ENCODE results near the gene TOM1L2. TPM values are rescaled to one million over a fixed set of nuclear protein-coding genes. Genes with fewer than 3 reads are reported as not detected.
A peak's percentile ranks its signal among the peaks of the same experiment; 100 is the strongest.

TOM1L2 gene
- total RNA-seq, 1 experiment from 2014 or later, result 8.8 TPM

- DNase-seq (ENCODE audit: low spot score), result peak; percentile 96
Measured at GRCh38 chr17:17836250-17836817, 135.9 kb downstream of the TOM1L2 start.

GRCh38 chr17:17835415-17836249 is 136.6 kb downstream of the TOM1L2 start:
- DNase-seq (ENCODE audit: low spot score), result no peak

- DNase-seq (ENCODE audit: low spot score), result no peak
Measured at GRCh38 chr17:17834974-17835373, 137.2 kb downstream of the TOM1L2 start.

- DNase-seq (ENCODE audit: low spot score), result no peak
Measured at GRCh38 chr17:17833658-17834357, 138.4 kb downstream of the TOM1L2 start.

DNA sequence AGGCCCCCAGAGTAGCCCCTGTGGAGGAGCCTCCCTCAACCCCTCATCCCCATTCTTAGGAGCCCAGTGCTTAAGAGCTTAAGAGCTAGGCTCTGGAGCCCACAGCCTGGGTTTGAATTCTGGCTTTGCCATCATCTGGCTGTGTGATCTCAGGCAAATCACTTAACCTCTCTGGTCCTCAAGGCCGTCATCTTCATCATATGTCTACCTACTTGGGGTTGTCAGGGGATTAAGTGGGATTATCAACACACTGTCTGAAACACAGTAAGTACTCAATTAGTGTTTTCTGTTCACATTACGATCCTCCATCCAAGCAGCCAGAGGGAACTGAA is 140.2 kb downstream of the TOM1L2 start:
- no peak for DNase-seq (ENCODE audit: low spot score)

DNA sequence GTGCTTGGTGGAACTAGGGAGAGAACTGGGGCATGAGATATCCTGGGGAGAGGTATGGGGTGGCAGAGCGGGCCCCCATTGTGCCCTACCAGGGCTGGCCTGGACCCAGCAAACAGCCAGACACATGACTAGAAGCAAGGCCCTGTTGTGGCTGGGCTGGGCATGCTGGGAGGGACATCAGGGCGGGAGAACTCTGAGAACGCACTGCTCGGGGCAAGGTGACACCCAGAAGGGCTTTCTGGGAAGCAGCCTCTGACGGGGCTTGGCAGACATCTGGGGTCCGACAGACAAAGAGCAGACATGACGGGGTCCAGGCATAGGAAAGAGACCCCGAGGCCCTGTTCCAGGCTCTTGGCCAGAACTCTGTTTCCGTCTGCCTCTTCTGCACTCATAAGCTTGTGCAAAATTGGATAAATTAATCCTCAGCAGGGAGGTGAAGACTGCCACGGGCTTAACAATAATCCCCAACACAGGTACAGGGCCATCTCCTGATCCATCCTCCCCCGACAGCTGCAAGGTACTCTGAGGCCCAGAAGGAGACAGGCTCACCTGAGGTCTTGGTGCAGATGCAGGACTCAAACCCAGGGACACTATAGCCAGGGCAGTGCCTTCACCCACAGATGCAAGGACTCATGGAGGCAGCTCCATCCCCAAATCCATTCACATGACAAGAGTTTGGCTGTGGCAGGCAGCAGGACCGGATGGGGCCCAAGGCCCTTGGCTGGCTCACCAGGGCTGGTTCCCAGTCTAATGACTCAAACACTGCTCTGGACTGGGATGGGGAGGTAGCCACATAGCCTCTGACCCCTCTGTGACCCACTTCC is 140.8 kb downstream of the TOM1L2 start:
- DNase-seq (ENCODE audit: low spot score), result no peak

DNA sequence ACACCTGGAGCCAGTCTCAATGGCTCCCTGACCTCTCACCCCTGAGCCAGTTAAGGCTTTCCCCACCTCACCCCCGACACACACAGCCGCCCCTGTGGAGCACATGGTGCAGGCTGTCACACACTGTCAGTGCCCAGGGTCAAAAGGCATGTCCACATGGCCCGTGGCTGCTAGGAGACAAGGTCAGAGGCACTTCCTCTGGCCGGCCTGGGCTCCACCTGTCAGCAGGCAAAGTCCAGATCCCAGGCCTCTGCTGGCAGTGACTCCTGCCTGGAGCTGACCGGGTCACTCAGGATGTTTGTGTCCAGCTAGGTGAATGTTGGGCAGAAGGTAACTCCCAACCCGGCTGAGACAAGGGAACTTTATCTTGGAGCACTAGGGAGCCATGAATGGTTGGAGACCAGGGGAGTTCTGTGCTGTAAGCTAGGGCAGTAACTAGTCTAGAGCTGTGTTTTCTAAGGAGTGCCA is 141.4 kb downstream of the TOM1L2 start:
- DNase-seq (ENCODE audit: low spot score), result no peak

DNA sequence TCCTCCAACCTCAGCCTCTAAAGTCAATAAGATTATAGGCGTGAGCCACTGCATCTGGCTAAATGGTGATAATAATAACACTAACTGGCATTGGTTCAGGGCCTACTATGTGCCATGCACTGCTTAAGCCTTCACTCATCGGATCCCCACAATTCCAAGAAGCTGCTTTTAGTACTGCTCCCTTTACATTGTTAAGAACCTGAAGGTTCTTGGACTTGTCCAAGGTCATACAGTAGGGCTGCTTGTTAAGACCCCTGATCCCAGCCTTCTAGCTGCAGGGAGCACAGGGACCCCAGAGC is 142.0 kb downstream of the TOM1L2 start:
- no peak for DNase-seq (ENCODE audit: low spot score)

DNA sequence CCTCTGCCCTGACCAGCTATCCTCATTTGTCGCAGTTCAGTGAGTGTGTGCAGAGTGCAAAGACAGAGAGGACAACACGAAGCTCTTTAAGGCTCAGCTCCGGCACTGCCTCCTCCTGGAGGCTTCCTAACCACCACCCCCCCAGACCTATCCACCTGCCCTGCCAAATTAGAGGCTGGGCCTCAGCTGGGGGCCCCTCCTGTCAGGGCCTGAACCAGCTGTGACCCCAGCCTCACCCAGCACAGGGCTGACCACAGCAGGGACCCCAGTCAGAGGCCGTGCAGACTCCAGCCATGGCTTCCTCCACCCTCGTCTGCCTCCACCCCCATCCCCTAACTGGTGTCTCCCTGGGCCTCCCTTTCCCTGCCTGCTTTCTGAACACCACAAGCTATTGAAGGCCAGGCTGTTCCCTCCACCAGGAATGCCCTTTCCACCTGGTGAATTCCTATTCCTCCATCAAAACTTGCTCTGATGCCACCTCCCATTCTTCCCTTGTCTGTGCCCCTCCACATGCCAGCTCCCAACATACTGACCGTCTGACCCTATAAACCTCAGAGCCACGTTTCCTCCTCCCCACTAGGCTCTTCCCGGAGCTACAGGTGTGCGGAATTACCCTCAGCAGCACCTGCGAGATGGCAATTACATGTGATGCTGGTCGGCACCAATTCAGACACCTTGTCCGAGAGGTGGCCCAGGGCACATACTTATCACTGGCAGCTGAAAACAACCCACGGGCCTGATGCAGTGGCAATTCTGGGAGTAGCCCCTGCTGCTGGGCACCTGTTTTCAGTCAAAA is 144.2 kb downstream of the TOM1L2 start:
- DNase-seq (ENCODE audit: low spot score), result no peak

DNA sequence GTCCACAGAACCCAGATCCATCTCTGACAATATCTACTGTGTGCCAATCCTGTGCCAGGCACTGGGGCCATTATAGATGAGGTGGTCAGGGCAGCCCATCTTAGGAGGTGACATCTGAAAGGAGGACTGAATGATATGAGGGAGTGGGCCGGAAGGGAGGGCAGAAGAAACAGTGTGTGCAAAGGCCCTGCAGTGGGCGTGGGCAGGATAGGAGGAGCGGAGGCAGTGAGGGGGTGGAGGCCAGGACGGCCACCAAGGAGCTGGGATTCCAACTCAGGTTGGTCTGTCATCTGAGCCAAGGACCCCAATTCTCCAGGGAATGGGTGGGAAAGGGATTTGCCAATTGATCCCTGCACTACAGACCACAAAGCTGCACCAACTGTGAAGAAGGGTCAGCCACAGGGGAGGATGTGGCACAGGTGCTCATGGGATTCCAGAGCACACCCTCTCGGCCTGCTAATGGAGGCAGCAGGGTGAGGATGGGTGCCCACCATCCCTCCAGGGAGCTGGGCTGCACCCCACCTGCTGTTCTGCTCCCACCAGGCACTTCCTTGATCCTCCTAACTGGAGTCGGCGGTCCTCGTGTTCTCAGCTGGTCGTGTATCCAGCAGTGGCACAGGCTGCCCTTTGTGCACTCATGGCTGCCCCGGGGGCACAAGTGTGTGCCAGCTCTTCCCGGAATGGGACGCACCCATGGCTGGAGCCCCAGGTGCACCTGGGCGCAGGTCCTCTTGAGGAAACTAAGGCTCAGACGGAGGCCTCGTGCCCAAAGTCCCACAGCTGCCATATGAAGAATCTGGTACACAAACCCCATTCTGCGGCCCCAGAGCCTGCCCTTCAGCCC is 145.0 kb downstream of the TOM1L2 start:
- DNase-seq (ENCODE audit: low spot score), result no peak

DNA sequence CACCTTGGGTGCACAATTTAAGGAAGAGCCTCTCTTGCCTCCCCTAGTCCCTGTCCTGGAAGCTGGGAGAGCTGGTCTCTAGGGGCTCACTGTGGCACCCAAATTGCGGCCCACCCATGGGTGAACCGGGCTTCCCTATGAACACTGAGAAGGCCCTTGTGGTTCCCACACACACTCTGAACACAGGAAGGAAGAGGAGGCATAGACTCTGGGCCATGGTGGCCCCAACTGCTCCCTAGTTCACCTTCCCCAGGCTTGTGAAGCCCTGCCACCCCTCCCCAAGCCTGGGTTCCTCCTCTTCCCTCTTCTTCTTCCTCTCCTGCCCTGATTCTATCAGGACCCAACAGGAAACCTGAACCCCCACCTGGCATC is 145.9 kb downstream of the TOM1L2 start:
- DNase-seq (ENCODE audit: low spot score), result no peak

- no peak for DNase-seq (ENCODE audit: low spot score)
Measured at GRCh38 chr17:17824783-17825614, 147.2 kb downstream of the TOM1L2 start.

DNA sequence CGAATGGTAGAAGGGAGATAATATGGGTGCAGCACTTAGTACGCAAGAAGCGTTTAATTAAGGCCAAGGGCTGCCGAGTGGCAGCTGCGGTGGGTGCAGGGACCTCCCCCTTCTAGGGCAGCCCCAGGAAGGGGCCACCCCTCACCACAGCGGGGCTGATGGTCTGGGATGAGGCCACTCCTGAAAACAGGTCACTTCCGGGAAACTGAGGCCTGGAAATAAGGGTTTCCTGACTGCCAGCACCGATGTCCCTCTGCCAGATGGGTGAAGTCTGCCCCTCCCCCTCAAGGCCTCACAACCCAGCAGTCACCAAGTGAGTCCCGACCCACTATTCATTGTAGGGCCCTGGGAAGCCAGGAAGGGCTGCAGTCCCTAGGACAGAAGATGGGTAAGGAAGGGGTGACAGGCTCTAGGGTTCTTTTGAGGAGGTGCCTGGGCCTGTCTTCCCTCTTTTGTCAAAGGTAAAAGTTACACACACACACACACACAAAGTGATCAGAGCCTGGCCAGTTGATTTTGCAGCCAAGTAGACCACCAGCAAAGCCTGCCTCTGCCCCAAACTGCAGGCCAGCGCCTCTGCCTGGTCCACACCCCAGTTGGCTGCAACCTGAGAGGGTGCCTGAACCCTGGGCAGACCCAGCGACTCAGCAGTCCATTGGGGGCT is 147.9 kb downstream of the TOM1L2 start:
- no peak for DNase-seq (ENCODE audit: low spot score)

- DNase-seq (ENCODE audit: low spot score), result peak; percentile 86
Measured at GRCh38 chr17:17823433-17824118, 148.6 kb downstream of the TOM1L2 start.

- no peak for DNase-seq (ENCODE audit: low spot score)
Measured at GRCh38 chr17:17822616-17823015, 149.6 kb downstream of the TOM1L2 start.

- DNase-seq (ENCODE audit: low spot score), result no peak
Measured at GRCh38 chr17:17822189-17822588, 150.0 kb downstream of the TOM1L2 start.

DNA sequence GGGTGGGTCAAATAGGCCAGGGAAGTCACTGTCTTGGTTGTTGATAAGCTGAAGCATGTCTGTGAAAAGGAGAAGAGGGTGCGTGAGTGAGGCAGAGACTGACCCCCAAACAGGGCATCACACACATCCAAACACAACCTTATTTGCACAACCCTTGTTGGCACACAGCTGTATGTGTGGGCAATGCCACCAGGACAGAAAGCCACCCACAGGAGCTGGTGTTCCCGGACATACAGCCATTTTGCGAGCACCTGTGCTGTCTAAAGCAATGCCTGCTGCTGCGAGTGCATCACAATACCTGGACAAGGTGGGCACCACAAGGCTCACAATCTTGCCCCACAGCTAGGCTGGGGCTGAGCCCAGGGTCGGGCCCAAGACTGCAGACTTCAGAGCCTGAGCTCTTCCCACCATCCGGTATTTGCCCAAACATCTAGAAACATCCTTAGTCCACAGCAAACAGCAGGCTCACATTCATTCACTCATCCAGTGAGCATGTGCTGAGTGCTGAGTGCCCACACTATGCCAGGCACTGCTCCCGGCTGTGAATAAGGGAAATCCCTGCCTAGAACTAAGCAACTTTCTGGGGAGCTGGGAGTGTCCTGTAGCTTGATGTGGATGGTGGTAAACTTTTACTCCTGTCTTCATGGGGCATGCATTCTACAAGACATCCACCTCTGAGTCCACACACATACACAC is 151.6 kb downstream of the TOM1L2 start:
- DNase-seq (ENCODE audit: low spot score), result no peak

- no peak for DNase-seq (ENCODE audit: low spot score)
Measured at GRCh38 chr17:17820046-17820445, 152.2 kb downstream of the TOM1L2 start.
